K562 (cell line): ENCODE results near the gene TMEM132C. TPM values are rescaled to one million over a fixed set of nuclear protein-coding genes. Genes with fewer than 3 reads are reported as not detected.

ENCODE experiments used
- CBFA2T2 ChIP-seq: fragments of 450-650 bp; conservative IDR thresholded peaks from 2 replicates; pipeline ENCODE4 v1.6.1; 2017; ENCODE audit warnings: mild to moderate bottlenecking
- CHAMP1 ChIP-seq: fragments of 450-650 bp; IDR thresholded peaks from 2 replicates; pipeline ENCODE4 v1.6.1; 2016; ENCODE audit warnings: mild to moderate bottlenecking
- CREB3 ChIP-seq: fragments of 450-650 bp; conservative IDR thresholded peaks from 2 replicates; pipeline ENCODE4 v1.6.1; 2016; ENCODE audit warnings: missing genetic modification characterization, low read depth, mild to moderate bottlenecking, missing compliant biosample characterization, moderate library complexity
- ELK3 ChIP-seq: fragments of 450-650 bp; formaldehyde crosslinking; IDR thresholded peaks from 2 replicates; pipeline ENCODE4 v1.4.0; 2020; ENCODE audit warnings: mild to moderate bottlenecking
- KDM4B ChIP-seq, 2 experiments: fragments of 450-650 bp in 1 of 2; sonication (generic) in 1 of 2; IDR thresholded peaks; 2 replicates each; pipeline ENCODE4 v1.6.1; 2016 to 2017; ENCODE audit warnings: borderline replicate concordance in 2 of 2, antibody characterized with exemption in 1 of 2, low read depth in 1 of 2, mild to moderate bottlenecking in 1 of 2
- REST ChIP-seq, 2 experiments: fragments of 450-650 bp; formaldehyde crosslinking in 1 of 2; IDR thresholded peaks; 2 replicates each; pipeline versions ENCODE4 v1.4.0 to v1.6.1; 2014 to 2020; ENCODE audit warnings: mild to moderate bottlenecking in 2 of 2, borderline replicate concordance in 1 of 2, low read depth in 1 of 2
- SMARCA5 ChIP-seq: fragments of 450-650 bp; IDR thresholded peaks from 2 replicates; pipeline ENCODE4 v1.6.1; 2016
- USF2 ChIP-seq: sonication (generic); formaldehyde crosslinking; IDR thresholded peaks from 2 replicates; pipeline ENCODE4 v1.5.0; 2020; ENCODE audit warnings: missing genetic modification reagents
- ZC3H8 ChIP-seq: fragments of 450-650 bp; IDR thresholded peaks from 2 replicates; pipeline ENCODE4 v1.6.1; 2017
- polyA plus RNA-seq, 8 experiments: library from polyadenylated mRNA; depleted of rRNA in 4 of 8; stranded (reverse) in 5 of 8; unstranded in 3 of 8; fragments of >200 nt; fragmentation: Nextera tagmentation in 2 of 8; fragmentation: Illumina TruSeq in 1 of 8; extraction: Ambion mirVana in 2 of 8; extraction: Trizol in 1 of 8; gene quantifications; 2 replicates each; pipeline versions ENCODE4 v1.2.1 to v1.2.3, GENCODE V29; 2011 to 2014; ENCODE audit warnings: inconsistent platforms in 1 of 8, missing spikeins in 1 of 8
- total RNA-seq, 7 experiments: library from RNA; depleted of rRNA in 6 of 7; stranded (reverse); fragments of >200 nt in 6 of 7; fragmentation: Illumina TruSeq in 2 of 7; extraction: Trizol in 2 of 7; gene quantifications; 2 replicates each; pipeline versions ENCODE4 v1.2.1 to v1.2.3, GENCODE V29; 2011 to 2021; ENCODE audit warnings: low replicate concordance in 1 of 7

The TMEM132C gene
- total and polyA plus RNA-seq, 9 of the 15 experiments (the other 6 are each of a cell fraction or from before 2014, with no cell fraction given) = not detected

- TF ChIP-seq REST (IDR thresholded peaks at IDR 0.05; ENCODE audit: borderline replicate concordance) (peak; percentile 13; the same call in 1 of the 2 replicates), REST (CRISPR knock-in tag; IDR thresholded peaks at IDR 0.05; ENCODE audit: low read depth) (no peak), SMARCA5 (no peak), KDM4B (IDR thresholded peaks at IDR 0.05; ENCODE audit: borderline replicate concordance in 2 of 2, low read depth in 1 of 2) (no peak), USF2 (CRISPR knock-in tag) (peak; percentile 69; the same call in 1 of the 2 replicates), CREB3 (no peak), CBFA2T2 (peak; percentile 69), CHAMP1 (no peak), ZC3H8 (no peak), ELK3 (no peak)
Measured at GRCh38 chr12:128571906-128572810, 305.2 kb downstream of the TMEM132C start (continued).
